NT2/D1 (cell line): ENCODE data around the gene IKZF2.

ENCODE experiments used
- DNase-seq: peaks from one replicate; pipeline ENCODE4 v3.0.0-alpha.2; 2011; ENCODE audit warnings: low read depth, low spot score
- H3K27me3 ChIP-seq: 2 replicates; pipeline ENCODE4 v1.6.0; 2011; ENCODE audit warnings: mild to moderate bottlenecking; ENCODE audit not compliant: insufficient read length, insufficient read depth
- H3K36me3 ChIP-seq: 2 replicates; pipeline ENCODE4 v1.6.1; 2011; ENCODE audit warnings: mild to moderate bottlenecking, low read length, mixed read lengths; ENCODE audit not compliant: insufficient read depth, insufficient read length
- H3K4me1 ChIP-seq: 2 replicates; pipeline ENCODE4 v1.5.1; 2011; ENCODE audit not compliant: insufficient read depth, insufficient read length
- H3K4me3 ChIP-seq: 2 replicates; pipeline ENCODE4 v1.5.1; 2011; ENCODE audit warnings: low read depth; ENCODE audit not compliant: insufficient read length
- H3K9ac ChIP-seq: 2 replicates; pipeline ENCODE4 v1.6.0; 2011; ENCODE audit warnings: low read depth; ENCODE audit not compliant: insufficient read length
- H3K9me3 ChIP-seq: 2 replicates; pipeline ENCODE4 v1.5.1; 2011; ENCODE audit warnings: mild to moderate bottlenecking, low read length; ENCODE audit not compliant: insufficient read depth
- SUZ12 ChIP-seq: IDR thresholded peaks from 2 replicates; pipeline ENCODE4 v1.6.1; 2011; ENCODE audit not compliant: insufficient read length, insufficient read depth; ENCODE audit errors: extremely low read depth
- YY1 ChIP-seq: IDR thresholded peaks from 2 replicates; pipeline ENCODE4 v1.6.1; 2011; ENCODE audit not compliant: insufficient read length, insufficient read depth
- ZNF274 ChIP-seq: IDR thresholded peaks from 2 replicates; pipeline ENCODE4 v1.6.1; 2011; ENCODE audit warnings: mild to moderate bottlenecking, low read depth, low read length

IKZF2 gene

GRCh38 chr2:213018340-213018901, 133.0 kb downstream of the IKZF2 start:
- Histone ChIP-seq H3K9ac (no peak overlapping the region), H3K4me3 (no peak overlapping the region), H3K27me3 (no peaks in the 10 kb centered on the region), H3K36me3 (no peaks in the 10 kb centered on the region), H3K4me1 (no peaks in the 10 kb centered on the region), H3K9me3 (no peaks in the 10 kb centered on the region)
- no peak for DNase-seq
- TF ChIP-seq SUZ12 (no peak), YY1 (no peak), ZNF274 (no peak)

- Histone ChIP-seq H3K9ac (no peak overlapping the region), H3K4me1 (no peaks in the 10 kb centered on the region), H3K36me3 (no peaks in the 10 kb centered on the region), H3K9me3 (no peaks in the 10 kb centered on the region), H3K27me3 (no peaks in the 10 kb centered on the region), H3K4me3 (no peak overlapping the region)
- no peak for DNase-seq
- TF ChIP-seq SUZ12: no peak
- no peak for TF ChIP-seq ZNF274
- no peak for TF ChIP-seq YY1
These were observed 134.0 kb downstream of the IKZF2 start for GRCh38 chr2:213017404-213017803.

- H3K9me3 ChIP-seq: no peaks in the 10 kb centered on the region
- H3K4me1 ChIP-seq: no peaks in the 10 kb centered on the region
- no peaks in the 10 kb centered on the region for H3K36me3 ChIP-seq
- H3K9ac ChIP-seq: no peak overlapping the region
- H3K27me3 ChIP-seq: no peaks in the 10 kb centered on the region
- TF ChIP-seq YY1 (no peak), ZNF274 (no peak), SUZ12 (no peak)
- H3K4me3 ChIP-seq: no peak overlapping the region
- no peak for DNase-seq
These were observed 134.4 kb downstream of the IKZF2 start for GRCh38 chr2:213016984-213017351.

- H3K9ac ChIP-seq: no peak overlapping the region
- H3K9me3 ChIP-seq: no peaks in the 10 kb centered on the region
- TF ChIP-seq SUZ12 (no peak), ZNF274 (no peak), YY1 (no peak)
- no peaks in the 10 kb centered on the region for H3K4me1 ChIP-seq
- H3K27me3 ChIP-seq: no peaks in the 10 kb centered on the region
- no peak overlapping the region for H3K4me3 ChIP-seq
- H3K36me3 ChIP-seq: no peaks in the 10 kb centered on the region
- DNase-seq: no peak
These were observed 135.0 kb downstream of the IKZF2 start for GRCh38 chr2:213016166-213016983.

- Histone ChIP-seq H3K4me3 (no peak overlapping the region), H3K4me1 (no peaks in the 10 kb centered on the region), H3K27me3 (no peaks in the 10 kb centered on the region), H3K9ac (no peak overlapping the region), H3K9me3 (no peaks in the 10 kb centered on the region), H3K36me3 (no peaks in the 10 kb centered on the region)
- DNase-seq: no peak
- TF ChIP-seq ZNF274 (no peak), YY1 (no peak), SUZ12 (no peak)
These were observed 135.8 kb downstream of the IKZF2 start for GRCh38 chr2:213015387-213016165.

GRCh38 chr2:213013979-213014378, 137.4 kb downstream of the IKZF2 start:
- no peaks in the 10 kb centered on the region for H3K9me3 ChIP-seq
- no peaks in the 10 kb centered on the region for H3K36me3 ChIP-seq
- no peaks in the 10 kb centered on the region for H3K27me3 ChIP-seq
- no peak overlapping the region for H3K9ac ChIP-seq
- H3K4me1 ChIP-seq: no peaks in the 10 kb centered on the region
- H3K4me3 ChIP-seq: no peak overlapping the region
- TF ChIP-seq YY1: no peak
- no peak for TF ChIP-seq ZNF274
- no peak for TF ChIP-seq SUZ12
- DNase-seq: no peak

- H3K9ac ChIP-seq: no peak overlapping the region
- no peaks in the 10 kb centered on the region for H3K27me3 ChIP-seq
- no peak overlapping the region for H3K4me3 ChIP-seq
- no peaks in the 10 kb centered on the region for H3K9me3 ChIP-seq
- H3K4me1 ChIP-seq: no peaks in the 10 kb centered on the region
- no peak for DNase-seq
- no peaks in the 10 kb centered on the region for H3K36me3 ChIP-seq
- no peak for TF ChIP-seq YY1
These were observed 139.9 kb downstream of the IKZF2 start for GRCh38 chr2:213011505-213011904.
